K562 (cell line): ENCODE results near the gene EDDM13. TPM values are rescaled to one million over a fixed set of nuclear protein-coding genes. Genes with fewer than 3 reads are reported as not detected.

Experiments used
- DEAF1 ChIP-seq: fragments of 450-650 bp; formaldehyde crosslinking; IDR thresholded peaks from 2 replicates; pipeline ENCODE4 v1.4.0; 2020; ENCODE audit warnings: mild to moderate bottlenecking, moderate library complexity
- E4F1 ChIP-seq: fragments of 250-450 bp; sonication (Bioruptor Pico); IDR thresholded peaks from 2 replicates; pipeline ENCODE4 v1.5.0; 2021; ENCODE audit warnings: mild to moderate bottlenecking, borderline replicate concordance
- ELF1 ChIP-seq: fragments of 200-800 bp; sonication (Bioruptor generic); IDR thresholded peaks from 2 replicates; pipeline ENCODE4 v1.6.1; 2016; ENCODE audit warnings: missing genetic modification characterization, missing compliant biosample characterization
- PBX2 ChIP-seq, 2 experiments: IDR thresholded peaks in 1 of 2; conservative IDR thresholded peaks in 1 of 2; 2 replicates each; pipeline ENCODE4 v1.6.1; 2016; ENCODE audit warnings: low read depth in 2 of 2, mild to moderate bottlenecking in 1 of 2, missing compliant biosample characterization in 1 of 2, missing genetic modification characterization in 1 of 2, moderate library complexity in 1 of 2
- PHF8 ChIP-seq: fragments of 200-600 bp; sonication (generic); IDR thresholded peaks from 2 replicates; pipeline ENCODE4 v1.6.1; 2012; ENCODE audit warnings: mixed run types, mild to moderate bottlenecking, inconsistent platforms, low read length, moderate library complexity, borderline replicate concordance
- PRDM10 ChIP-seq: fragments of 450-650 bp; IDR thresholded peaks from 2 replicates; pipeline ENCODE4 v1.6.1; 2018; ENCODE audit not compliant: partially characterized antibody
- STAT6 ChIP-seq: sonication (generic); formaldehyde crosslinking; IDR thresholded peaks from 2 replicates; pipeline ENCODE4 v1.8.1; 2023; ENCODE audit warnings: mild to moderate bottlenecking, missing genetic modification reagents
- YY1 ChIP-seq, 3 experiments: IDR thresholded peaks; 2 replicates each; pipeline ENCODE4 v1.6.1; 2011; ENCODE audit warnings: low read length in 2 of 3, mild to moderate bottlenecking in 2 of 3, moderate library complexity in 2 of 3, borderline replicate concordance in 1 of 3, control low read depth in 1 of 3, low read depth in 1 of 3; ENCODE audit not compliant: insufficient read depth in 3 of 3, insufficient replicate concordance in 2 of 3, control insufficient read depth in 1 of 3, insufficient read length in 1 of 3; ENCODE audit errors: extremely low read depth in 1 of 3
- ZNF282 ChIP-seq: sonication (generic); formaldehyde crosslinking; IDR thresholded peaks from 2 replicates; pipeline ENCODE4 v1.8.1; 2023; ENCODE audit warnings: missing genetic modification reagents
- polyA plus RNA-seq, 8 experiments: library from polyadenylated mRNA; depleted of rRNA in 4 of 8; stranded (reverse) in 5 of 8; unstranded in 3 of 8; fragments of >200 nt; fragmentation: Nextera tagmentation in 2 of 8; fragmentation: Illumina TruSeq in 1 of 8; extraction: Ambion mirVana in 2 of 8; extraction: Trizol in 1 of 8; gene quantifications; 2 replicates each; pipeline versions ENCODE4 v1.2.1 to v1.2.3, GENCODE V29; 2011 to 2014; ENCODE audit warnings: inconsistent platforms in 1 of 8, missing spikeins in 1 of 8
- total RNA-seq, 7 experiments: library from RNA; depleted of rRNA in 6 of 7; stranded (reverse); fragments of >200 nt in 6 of 7; fragmentation: Illumina TruSeq in 2 of 7; extraction: Trizol in 2 of 7; gene quantifications; 2 replicates each; pipeline versions ENCODE4 v1.2.1 to v1.2.3, GENCODE V29; 2011 to 2021; ENCODE audit warnings: low replicate concordance in 1 of 7

The EDDM13 gene
- total and polyA plus RNA-seq, 9 of the 15 experiments (the other 6 are each of a cell fraction or from before 2014, with no cell fraction given) = 2.0 to 7.7 (median 4.1) TPM

GRCh38 chr19:56315077-56315828 lies 42.7 kb downstream of the EDDM13 start (continued):
- TF ChIP-seq ZNF282 (CRISPR knock-in tag) (no peak), ELF1 (tag) (peak; percentile 80), E4F1 (peak; percentile 90; the same call in 1 of the 2 replicates), DEAF1 (CRISPR knock-in tag) (no peak), PBX2 (CRISPR knock-in tag; IDR thresholded peaks at IDR 0.05; ENCODE audit: low read depth) (no peak), PBX2 (tag; conservative IDR thresholded peaks at IDR 0.05; ENCODE audit: low read depth) (peak; percentile 53; the same call in 1 of the 2 replicates), STAT6 (CRISPR knock-in tag) (0 out of 2 replicates have a peak, but pooled peaks have one; percentile 49), YY1 (IDR thresholded peaks at IDR 0.05; ENCODE audit: borderline replicate concordance in 1 of 3, control insufficient read depth in 1 of 3, extremely low read depth in 1 of 3, insufficient read depth in 3 of 3, insufficient read length in 1 of 3, insufficient replicate concordance in 2 of 3, low read depth in 1 of 3, low read length in 2 of 3) (peak in 1 of 3 experiments; percentile 27), PRDM10 (peak; percentile 3), PHF8 (peak; percentile 47; the same call in 1 of the 2 replicates)
